Activated CD4-positive, CD25-positive, alpha-beta regulatory T cell treated with anti-CD3 and anti-CD28 coated beads, Interleukin-2, amount 50 U/mL, for 16 hours (primary cell): ENCODE results near the gene SCAF8.

ENCODE experiments used
- DNase-seq: peaks from one replicate; pipeline ENCODE4 v3.0.0-alpha.2; 2020; ENCODE audit warnings: low read depth, low spot score

Gene SCAF8

DNA sequence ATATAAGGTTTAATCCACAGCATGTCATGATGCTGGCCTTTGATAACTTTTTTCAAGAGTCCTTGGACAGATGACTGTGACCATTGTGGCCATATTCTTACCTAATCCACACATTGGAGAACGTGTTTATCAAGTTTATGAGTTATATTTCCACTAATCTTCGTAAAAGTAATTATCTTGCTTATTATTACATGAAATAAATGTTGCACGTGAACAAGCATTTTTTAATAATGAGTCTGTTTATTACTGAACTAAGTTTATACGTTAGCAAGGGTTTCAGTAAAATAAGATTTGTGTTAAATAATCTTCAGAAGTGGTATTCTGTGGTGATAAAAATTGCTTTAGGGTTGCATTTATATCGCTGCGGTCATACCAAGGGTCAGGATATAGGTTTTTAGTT, 107.1 kb downstream of the SCAF8 start:
- DNase-seq: no peak

DNA sequence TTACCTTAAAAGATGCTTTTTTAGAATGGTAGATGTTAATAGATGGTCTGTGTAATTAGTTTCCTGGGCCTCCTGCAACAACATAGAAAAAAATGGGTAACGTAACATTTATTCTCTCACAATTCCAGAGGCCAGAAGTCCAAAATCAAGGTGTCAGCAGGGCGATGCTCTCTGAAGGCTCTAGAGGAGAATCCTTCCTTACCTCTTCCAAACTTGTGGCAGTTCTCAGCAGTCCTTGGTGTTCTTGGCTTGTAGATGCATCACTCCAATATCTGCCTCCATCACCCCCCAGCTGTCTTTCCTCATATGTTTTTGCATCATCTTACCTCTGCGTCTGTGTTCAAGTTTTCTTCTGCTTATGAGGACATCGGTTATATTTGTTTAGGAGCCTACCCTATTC, 107.9 kb downstream of the SCAF8 start:
- no peak for DNase-seq

DNA sequence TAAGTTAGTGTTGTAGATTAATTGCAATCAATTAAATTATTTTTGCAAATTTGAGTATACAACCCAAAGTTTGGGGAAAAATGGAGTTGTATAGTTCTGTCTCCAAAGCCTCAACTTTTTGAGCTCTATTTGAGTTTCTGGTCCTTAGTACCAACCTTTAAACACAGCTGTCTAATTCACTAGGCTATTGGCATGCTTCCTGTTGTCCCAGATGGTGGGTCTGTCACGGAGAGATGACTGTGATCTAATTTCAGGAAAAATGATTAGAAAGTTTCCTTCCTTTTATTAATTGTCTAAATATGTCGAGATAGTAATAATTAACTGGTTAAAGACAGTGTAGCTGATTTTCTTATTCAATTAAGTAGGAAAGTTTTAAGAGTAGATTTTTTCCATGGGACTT, 109.6 kb downstream of the SCAF8 start:
- DNase-seq: no peak

DNA sequence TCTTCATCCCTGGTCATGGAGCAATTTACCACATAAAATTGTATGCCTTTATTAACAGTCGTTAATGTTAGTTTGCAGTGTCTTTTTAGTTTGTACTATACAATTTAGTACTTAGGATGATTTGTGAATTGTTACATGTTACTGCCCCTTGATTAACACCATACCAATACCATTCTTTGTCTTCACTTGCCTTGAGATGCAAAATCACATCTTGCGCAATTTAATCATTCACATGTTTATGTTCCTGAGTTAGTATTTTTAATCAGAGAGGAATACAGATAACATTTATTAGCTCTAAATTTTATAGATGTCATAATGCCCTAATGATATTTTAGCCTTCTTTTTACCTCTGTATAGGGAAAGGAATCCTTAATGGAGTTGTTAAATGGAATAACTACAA, 114.1 kb downstream of the SCAF8 start:
- no peak for DNase-seq

DNA sequence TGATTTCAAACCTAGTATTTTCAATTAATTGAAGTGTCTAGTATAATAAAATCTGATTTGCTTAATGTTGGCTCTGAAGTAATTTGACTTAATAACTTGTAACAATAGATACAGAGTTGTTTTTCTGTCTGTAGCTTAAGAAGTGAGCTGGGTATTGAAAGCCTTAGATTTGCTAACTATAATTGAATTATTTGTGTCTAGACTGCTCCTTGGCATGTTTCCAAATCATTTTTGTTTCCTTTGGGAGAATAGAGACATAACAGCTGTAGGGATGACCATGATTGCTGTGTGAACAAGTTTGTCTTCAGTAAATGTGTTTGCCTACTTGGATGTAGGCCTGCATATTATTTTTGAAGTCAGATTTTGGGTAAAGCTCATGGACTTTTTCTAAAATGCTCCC, 115.4 kb downstream of the SCAF8 start:
- DNase-seq: no peak

DNA sequence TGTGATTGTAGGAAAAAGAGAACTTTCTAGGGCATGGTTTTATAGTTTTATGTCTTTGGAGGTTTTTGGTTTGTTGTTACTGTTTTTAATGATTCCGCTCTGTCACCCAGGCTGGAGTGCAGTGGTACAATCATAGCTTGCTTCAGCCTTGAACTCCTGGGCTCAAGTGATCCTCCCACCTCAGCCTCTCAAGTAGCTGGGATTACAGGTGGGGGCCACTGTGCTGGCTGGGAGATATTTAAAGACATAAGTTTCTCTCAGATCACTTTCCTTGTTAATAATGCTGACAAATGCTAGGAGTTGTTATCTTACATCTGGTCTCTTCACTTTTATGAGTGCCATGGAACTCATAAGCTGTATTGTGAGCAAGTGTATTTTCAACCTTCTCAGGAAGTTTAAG, 116.3 kb downstream of the SCAF8 start:
- no peak for DNase-seq

DNA sequence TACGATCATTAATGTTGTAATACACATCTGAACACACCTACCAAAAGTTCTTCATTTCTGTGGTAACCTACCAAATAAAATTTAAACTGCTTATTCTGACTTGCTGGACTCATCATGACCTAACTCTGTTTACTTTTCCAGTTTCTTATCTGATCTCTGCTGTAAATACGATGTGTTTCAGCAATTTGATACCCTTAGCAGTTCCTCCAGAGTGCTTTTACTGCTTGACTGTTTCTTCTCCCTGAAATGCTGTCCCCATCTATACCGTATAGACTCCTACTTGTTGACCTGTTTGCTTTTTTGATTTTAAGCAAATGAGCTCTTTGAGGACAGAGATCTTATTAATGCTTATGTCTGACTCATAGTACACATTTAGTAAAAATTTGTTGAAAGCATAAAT, 119.5 kb downstream of the SCAF8 start:
- no peak for DNase-seq

DNA sequence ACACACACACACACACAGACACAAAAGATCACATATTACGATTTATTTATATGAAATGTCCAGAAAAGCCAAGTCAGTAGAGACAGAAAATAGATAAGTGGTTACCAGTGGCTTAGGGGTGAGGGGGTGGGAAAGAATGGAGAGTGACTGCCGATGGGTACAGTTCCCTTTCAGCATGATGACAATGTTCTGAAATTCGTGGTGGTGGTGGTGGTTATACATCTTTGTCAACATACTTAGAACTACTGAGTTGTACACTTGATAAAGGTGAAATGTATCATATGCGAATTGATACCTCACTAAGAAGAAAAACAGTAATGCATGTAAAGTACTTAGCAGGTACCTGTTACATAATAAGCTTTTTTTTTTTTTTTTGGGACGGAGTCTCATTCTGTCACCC, 124.3 kb downstream of the SCAF8 start:
- DNase-seq: no peak

DNA sequence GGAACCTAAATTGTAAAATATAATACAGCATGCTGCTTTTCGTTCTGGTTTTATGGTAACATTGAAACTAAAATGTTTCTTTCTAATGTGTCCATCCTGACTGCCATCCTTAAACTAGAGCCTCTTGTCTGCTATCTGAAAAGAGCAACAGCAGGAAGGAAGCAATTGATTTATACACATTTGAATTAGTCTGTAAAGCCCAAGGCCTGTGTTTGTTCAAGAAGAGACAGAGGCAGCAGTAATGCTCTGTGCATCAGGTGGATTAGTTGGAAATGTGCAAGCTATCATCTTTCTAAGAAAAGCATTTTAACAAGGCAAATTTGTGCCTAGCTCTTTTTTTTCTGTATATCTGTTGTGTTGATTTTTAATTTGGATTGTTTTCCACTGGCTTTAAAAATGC, 128.6 kb downstream of the SCAF8 start:
- no peak for DNase-seq

DNA sequence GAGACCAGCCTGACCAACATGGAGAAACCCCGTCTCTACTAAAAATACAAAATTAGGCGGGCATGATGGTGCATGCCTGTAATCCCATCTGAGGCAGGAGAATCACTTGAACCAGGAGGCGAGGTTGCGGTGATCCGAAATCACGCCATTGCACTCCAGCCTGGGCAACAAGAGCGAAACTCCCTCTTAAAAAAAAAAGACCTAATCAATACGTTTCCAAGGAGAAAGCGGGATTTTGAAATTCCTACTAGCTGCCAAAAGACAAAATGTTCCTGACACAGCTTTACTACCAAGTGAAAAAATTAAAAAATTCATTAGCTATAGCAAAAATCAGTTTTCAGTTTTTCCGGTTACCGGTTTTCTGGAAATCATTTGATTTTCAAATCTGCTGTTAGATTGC, 129.3 kb downstream of the SCAF8 start:
- DNase-seq: no peak

DNA sequence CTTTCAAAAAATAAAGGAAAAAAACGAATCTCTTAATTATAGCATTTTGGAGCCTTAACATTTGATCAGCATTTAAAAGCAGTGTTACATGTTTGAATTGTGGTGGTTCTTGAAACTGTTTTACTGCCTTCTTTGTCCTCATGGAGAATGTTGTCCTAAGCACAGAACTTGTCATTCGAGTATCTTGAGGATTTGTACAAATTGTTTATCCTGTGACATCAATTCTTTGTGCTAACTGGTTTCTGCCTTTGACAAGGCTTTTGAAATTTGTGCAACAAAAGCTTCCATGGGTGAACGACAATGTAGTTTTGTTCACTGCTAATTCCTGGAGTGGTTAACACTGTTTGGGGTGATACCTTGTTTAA, 130.8 kb downstream of the SCAF8 start:
- DNase-seq: no peak

DNA sequence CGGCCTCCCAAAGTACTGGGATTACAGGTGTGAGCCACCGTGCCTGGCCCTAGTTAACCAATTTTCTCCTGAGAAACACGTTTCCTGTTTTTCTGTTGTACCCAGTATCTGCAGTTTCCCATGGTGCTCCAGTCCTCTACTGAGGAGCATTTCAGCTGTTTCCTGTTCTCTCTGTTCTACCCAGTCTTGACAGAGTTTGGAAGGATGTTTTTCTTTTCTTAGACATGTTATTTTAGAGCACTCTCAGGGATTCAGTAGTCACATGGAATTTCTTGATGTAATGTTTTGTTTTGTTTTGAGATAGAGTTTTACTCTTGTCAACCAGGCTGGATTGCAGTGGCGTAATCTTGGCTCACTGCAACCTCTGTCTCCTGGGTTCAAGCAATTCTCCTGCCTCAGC, 132.1 kb downstream of the SCAF8 start:
- no peak for DNase-seq

DNA sequence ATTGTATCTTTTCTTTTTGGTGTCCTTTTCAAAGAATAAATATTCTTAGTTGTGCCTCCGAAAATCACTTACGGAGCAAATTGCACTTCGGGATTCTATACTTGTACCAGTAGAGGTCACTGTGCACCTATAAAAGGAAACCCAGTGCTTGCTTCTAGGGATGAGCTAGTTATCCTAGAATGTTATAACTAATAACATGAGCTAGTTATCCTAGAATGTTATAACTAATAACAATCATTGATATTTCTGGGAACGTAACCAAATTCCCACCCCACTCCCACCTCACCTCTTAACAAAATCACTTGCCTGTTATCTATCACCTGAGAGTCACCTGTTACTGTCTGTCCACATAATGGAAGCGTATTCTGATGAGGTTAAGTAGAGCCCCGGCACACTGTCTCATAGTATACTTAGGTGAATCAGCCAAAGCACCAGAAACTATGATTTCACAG, 135.0 kb downstream of the SCAF8 start:
- DNase-seq: no peak

DNA sequence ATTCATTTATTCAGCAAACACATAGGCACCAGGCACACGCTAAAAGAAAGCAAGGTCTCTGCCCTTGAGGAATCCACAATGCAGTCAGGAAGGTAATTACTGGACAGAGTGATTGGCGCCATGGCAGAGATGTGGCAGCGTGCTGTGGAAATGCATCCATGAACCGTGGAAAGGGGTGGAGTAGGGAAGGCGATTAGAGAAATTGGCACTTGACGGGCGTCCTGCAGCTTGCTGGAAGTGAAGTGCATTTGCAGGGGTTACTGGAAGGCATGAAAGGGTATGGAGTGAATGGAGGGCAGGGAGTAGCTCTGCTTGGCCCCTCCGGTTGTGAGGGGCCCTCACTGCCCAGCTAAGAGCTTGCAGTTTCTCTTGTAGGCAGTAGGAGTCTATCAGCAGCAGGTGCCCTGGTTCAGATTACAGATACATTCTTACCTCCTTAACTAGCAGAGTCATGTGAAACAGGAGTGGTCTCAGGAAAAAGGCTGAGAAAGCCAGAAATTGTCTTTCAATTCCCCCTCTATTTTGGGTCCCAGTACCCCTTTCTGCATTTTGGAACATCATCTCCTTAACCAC, 139.4 kb downstream of the SCAF8 start:
- no peak for DNase-seq

DNA sequence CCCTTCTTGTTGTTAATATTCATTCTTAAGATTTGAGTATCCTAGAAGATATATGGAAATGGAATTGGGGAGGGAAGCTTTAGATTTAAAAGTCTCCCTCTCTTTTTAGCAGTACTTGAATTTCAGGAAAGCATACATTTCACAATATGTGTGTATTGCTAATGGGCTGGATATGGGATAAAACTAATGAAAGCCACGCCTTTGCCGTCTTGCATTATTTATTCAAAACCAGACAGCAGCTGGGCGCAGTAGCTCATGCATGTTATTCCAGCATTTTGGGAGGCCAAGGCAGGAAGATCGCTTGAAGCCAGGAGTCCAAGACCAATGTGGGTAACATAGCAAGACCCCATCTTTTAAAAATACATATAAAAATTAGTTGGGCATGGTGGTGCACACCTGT, 140.3 kb downstream of the SCAF8 start:
- no peak for DNase-seq

DNA sequence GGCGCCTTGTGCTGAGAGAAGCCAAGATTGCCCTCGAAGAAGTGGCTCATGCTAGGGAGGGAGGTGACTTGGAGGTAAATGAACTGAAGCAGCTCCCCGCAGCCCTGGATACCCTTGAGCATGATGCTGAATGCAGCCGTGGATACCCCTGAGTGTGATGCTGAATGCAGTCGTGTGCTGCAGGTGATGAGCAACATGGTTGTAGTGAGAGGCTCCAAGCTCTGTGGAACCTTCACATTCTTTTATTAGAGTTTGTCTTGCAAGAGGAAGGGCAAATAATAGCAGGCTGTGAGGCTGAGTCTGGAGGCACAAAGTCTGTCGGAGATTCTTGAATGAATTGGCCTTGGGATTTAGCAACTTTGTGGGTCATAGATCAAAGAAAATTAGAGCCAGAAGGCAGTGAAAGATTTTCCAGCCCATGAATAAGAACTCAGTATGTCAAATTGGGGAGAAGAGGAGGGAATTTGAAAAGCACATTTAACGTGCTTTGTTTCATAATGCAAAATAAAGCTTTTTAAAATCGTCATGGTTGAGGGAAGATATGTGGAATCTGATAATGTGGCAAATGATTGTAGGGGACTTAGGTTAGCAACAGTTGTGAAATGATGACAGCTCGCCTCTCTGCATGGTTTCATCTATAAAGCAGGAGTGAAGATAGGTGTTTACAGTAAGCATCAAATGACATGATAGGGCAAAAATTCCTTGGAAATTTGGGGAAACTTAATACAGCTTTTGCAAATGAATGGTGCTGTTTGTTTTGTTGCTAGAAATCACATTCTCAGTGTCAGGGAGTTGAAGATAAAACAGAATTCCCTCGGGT, 141.8 kb downstream of the SCAF8 start:
- no peak for DNase-seq

DNA sequence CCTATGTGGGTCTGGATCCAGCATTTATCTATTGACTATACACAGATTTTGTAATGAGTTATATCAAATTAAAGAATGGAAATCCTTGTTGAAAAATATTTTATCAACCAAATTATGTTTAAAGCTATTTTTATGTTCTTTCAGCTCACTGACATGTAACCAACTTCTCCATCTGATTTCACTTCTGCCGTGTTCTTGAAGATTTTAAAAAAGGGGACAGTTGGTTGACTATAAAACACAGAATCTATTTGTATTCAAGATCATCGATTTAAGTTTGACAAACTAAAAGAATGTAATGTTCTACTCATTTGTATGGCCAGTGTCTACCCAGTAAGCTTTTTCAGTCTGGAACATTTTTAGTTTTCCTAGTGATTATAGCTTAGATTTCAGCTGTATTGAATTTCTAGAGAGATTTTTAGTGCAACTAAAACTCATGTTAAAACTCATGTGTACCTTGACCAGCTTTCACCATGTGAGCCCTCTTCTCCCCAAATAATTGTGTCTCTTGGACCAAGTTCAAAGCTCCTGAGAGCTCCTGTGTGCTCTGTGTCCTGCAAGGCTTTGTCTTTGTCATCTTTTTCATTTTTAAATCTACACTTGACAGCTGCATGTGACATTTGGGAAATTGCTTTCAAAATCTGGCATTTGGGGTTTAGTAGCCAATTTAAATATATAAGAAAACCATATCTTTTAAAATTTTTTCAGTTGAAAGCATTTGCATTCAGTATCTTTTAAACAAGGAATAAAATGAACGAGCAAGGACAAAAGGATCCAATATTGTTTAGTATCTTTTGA, 143.5 kb downstream of the SCAF8 start:
- DNase-seq: no peak

DNA sequence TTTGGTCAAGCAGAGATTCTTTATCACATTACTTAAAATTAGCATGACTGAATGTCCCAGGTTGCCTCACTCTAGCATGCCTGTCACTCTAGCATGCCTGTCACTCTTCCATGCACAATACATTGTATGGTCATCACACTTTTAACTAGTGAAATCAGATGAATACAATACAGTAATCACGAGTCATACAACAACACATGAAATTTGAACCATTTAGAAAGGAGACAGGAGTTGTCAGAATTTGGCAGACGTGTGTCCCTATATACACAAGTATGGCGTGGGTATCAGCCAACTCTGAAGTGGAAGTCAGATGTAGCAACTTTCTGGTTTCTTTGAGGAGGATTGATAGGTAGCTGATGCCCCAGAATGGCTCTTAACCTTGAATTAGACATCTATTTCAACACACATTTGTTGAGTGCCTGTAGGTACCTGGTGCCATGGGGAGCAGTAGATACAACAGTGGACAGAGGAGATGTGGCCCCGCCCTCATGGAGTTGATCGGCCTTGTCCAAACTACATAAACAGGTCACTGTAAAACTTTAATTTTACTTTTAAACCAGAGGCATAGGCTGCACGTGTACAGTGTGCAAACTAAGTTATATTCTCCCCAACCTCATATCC, 145.8 kb downstream of the SCAF8 start:
- no peak for DNase-seq

DNA sequence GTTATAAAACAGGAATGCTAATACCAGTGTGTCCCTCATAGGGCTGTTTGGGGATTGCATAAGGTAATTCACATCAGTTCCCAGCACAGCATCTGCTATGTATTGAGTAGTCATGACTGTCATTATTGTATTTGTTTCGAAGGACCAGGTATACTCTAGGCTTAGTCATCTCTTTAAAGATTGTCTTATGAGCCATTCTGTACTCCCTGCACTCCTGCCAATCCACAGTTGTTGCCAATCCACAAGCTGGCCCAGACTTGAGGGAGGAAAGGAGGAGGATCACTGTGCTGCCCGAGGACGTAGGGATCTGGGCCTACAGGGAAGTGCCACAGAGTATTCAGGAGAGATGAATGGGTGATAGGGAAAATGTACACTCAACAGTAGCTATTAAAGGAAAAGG, 148.9 kb downstream of the SCAF8 start:
- DNase-seq: no peak
